HFFc6 (cell line): Measurements from ENCODE around the gene FMNL3. TPM values are rescaled to one million over a fixed set of nuclear protein-coding genes. Genes with fewer than 3 reads are reported as not detected.
"Not testable (repeated sequence)": the region's sequence is repeated elsewhere in the genome, so short reads cannot be mapped to it uniquely, and the experiment has no call there.

ENCODE experiments used
- DNase-seq: peaks from one replicate; pipeline ENCODE4 v3.0.0-alpha.2; 2018
- H3K27ac Mint-ChIP-seq: 2 replicates; pipeline ENCODE4 v1.8.0; 2020; ENCODE audit warnings: mild to moderate bottlenecking, mixed read lengths
- H3K27me3 Mint-ChIP-seq: 2 replicates; pipeline ENCODE4 v1.8.0; 2021; ENCODE audit warnings: mild to moderate bottlenecking, moderate library complexity, mixed read lengths; ENCODE audit not compliant: insufficient read depth
- H3K36me3 Mint-ChIP-seq: 2 replicates; pipeline ENCODE4 v1.8.0; 2021; ENCODE audit warnings: low read depth, mixed read lengths
- H3K4me1 Mint-ChIP-seq: 2 replicates; pipeline ENCODE4 v1.8.0; 2020; ENCODE audit warnings: low read depth, mixed read lengths
- H3K4me3 Mint-ChIP-seq: 2 replicates; pipeline ENCODE4 v1.8.0; 2020; ENCODE audit warnings: mild to moderate bottlenecking, moderate library complexity, mixed read lengths
- H3K9me3 Mint-ChIP-seq: 2 replicates; pipeline ENCODE4 v1.8.0; 2020; ENCODE audit warnings: mild to moderate bottlenecking, mixed read lengths
- total RNA-seq, 6 experiments: library from RNA; stranded (reverse); fragmentation: NEBNext Ultra II Directional; extraction: Animal tissue kit (Norgen Biotek cat#: 25700); gene quantifications; 2 replicates in 1 of 6; 3 replicates in 5 of 6; pipeline ENCODE4 v1.2.3, GENCODE V29; 2021
- TF ChIP-seq, protein P1 (sequence below): fragments of 200-600 bp; sonication (generic); IDR thresholded peaks from 2 replicates; pipeline ENCODE4 v1.5.0; 2021; ENCODE audit warnings: antibody characterized with exemption, mild to moderate bottlenecking

FMNL3 gene
- total RNA-seq, 6 experiments from 2014 or later: 15.8 to 21.8 (median 19.5) TPM

- TF ChIP-seq, protein P1, sequence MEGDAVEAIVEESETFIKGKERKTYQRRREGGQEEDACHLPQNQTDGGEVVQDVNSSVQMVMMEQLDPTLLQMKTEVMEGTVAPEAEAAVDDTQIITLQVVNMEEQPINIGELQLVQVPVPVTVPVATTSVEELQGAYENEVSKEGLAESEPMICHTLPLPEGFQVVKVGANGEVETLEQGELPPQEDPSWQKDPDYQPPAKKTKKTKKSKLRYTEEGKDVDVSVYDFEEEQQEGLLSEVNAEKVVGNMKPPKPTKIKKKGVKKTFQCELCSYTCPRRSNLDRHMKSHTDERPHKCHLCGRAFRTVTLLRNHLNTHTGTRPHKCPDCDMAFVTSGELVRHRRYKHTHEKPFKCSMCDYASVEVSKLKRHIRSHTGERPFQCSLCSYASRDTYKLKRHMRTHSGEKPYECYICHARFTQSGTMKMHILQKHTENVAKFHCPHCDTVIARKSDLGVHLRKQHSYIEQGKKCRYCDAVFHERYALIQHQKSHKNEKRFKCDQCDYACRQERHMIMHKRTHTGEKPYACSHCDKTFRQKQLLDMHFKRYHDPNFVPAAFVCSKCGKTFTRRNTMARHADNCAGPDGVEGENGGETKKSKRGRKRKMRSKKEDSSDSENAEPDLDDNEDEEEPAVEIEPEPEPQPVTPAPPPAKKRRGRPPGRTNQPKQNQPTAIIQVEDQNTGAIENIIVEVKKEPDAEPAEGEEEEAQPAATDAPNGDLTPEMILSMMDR: no peak
- Mint-ChIP-seq H3K36me3 (peaks cover 36% of the 10 kb centered on the region), H3K27ac (peak overlapping the region; percentile 41), H3K4me1 (peaks cover 54% of the 10 kb centered on the region), H3K27me3 (peaks cover 8% of the 10 kb centered on the region; the same call in 1 of the 2 replicates), H3K9me3 (no peaks in the 10 kb centered on the region), H3K4me3 (peak overlapping the region; percentile 49)
- no peak for DNase-seq
Observed at GRCh38 chr12:49744363-49744885, 37.2 kb upstream of the FMNL3 start.

DNA sequence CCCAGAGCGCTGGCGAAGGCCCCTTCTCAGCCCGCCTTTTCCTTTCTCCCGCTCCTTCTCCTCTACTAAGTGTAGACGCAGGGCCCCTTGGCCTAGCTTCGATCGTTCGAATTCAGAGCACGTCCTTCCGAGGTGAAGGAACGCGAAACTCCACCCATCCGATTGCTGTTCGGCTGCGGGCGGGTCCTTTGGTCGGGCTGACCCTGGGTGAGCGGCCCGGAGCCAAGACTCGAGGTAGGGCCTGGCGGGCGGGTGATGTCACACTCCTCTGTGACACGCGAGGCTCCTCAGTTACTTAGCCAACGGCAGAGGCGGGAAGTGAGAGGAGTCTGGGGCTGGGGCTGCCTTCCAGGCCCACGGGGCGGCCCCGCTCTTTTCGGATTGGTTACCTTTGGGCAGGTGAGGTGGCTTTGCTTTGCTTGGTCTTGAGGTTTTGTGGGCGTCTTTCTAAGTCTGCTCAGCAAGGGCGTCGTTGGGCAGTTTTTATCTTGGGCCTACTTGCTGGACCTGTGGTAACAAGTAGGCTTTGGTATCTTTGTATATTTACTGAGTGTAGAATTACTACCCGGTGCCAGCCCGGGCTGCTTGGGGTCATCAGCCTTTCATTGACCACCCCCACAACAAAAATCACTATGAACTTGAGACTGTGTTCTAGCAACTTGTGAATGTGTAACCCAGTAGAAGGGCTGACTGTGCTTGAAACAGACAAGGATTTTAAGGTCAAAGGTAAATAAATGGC, 34.8 kb upstream of the FMNL3 start:
- peak overlapping the region; percentile 99 for H3K4me3 Mint-ChIP-seq
- H3K4me1 Mint-ChIP-seq: peaks cover 62% of the 10 kb centered on the region
- TF ChIP-seq, protein P1: no peak
- peak overlapping the region; percentile 100 for H3K27ac Mint-ChIP-seq
- DNase-seq: peak; percentile 86
- H3K9me3 Mint-ChIP-seq: no peaks in the 10 kb centered on the region
- H3K36me3 Mint-ChIP-seq: peaks cover 36% of the 10 kb centered on the region
- peaks cover 6% of the 10 kb centered on the region; the same call in 1 of the 2 replicates for H3K27me3 Mint-ChIP-seq

DNA sequence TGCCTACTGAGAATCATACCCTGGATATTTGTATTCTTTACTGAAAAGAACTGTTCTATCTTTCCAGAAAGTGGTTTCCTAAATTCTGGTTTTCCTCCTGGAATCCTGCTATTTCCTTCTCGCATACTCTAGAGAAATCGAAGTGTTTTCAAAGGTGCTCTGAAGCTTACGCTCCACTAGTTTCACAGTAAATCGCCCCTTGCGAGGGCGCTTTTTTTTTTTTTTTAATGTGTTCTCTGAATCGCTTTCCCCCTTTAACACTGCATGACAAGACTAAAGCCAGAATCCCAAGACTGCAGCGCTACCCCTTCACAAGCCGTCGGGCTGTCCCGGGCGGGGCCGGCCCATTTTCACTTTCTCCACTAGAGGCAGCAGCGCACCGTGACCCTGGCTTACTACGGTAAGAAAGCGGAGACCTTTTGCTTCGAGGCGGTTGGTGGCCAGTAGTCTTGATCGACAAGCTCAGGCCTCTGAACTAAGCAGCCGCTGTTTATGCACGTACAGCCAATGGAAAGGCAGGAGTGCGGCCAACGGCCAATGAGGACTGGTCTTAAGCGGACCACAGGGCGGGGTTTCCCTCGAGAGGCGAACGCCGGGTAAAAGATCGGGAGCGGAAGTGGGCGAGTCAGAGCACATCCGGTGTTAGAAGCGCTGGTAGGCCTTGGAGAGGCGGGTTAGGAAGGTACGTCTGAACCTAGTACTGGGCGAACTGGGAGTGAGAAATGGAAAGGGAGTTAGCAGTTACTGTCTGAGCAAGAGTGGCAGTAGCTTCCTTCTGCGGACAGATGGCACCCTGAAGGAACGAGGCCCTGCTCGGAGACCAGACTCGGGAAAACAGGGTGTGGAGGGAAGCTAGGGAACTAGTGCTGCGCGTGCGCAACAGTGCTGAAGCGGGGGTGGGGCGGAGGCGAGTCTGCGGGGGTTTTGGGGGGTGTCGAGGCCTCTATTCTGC, 34.0 kb upstream of the FMNL3 start, which contains the start of gene TMBIM6:
TSS of gene TMBIM6 (plus strand) at position 628 of the 952 bp plus-strand sequence. CDS start 10,937 bp downstream, outside the sequence.
- Mint-ChIP-seq H3K9me3 (no peaks in the 10 kb centered on the region), H3K4me3 (peak within 1 kb of the TSS; percentile 99), H3K4me1 (peaks cover 54% of the 10 kb centered on the region), H3K36me3 (peaks cover 31% of the 10 kb centered on the region), H3K27me3 (peaks cover 4% of the 10 kb centered on the region; the same call in 1 of the 2 replicates), H3K27ac (peak within 1 kb of the TSS; percentile 100)
- TF ChIP-seq, protein P1: peak; percentile 94
- peak; percentile 100 for DNase-seq

- H3K4me3 Mint-ChIP-seq, H3K27ac Mint-ChIP-seq, DNase-seq, H3K27me3 Mint-ChIP-seq, H3K9me3 Mint-ChIP-seq: not testable (repeated sequence)
- Mint-ChIP-seq H3K36me3 (peaks cover 31% of the 10 kb centered on the region), H3K4me1 (peaks cover 54% of the 10 kb centered on the region)
Observed at GRCh38 chr12:49740277-49740676, 33.1 kb upstream of the FMNL3 start.

GRCh38 chr12:49738721-49739120, 31.5 kb upstream of the FMNL3 start:
- not testable (repeated sequence) for H3K27me3 Mint-ChIP-seq, H3K9me3 Mint-ChIP-seq, H3K4me3 Mint-ChIP-seq
- Mint-ChIP-seq H3K27ac (peak overlapping the region; percentile 67), H3K4me1 (peaks cover 39% of the 10 kb centered on the region), H3K36me3 (peaks cover 20% of the 10 kb centered on the region)
- DNase-seq: peak; percentile 48

- H3K27me3 Mint-ChIP-seq, H3K4me3 Mint-ChIP-seq: not testable (repeated sequence)
- peaks cover 22% of the 10 kb centered on the region for H3K4me1 Mint-ChIP-seq
Observed at GRCh38 chr12:49734900-49735299, 27.7 kb upstream of the FMNL3 start.

More at GRCh38 chr12:49734900-49735299, 27.7 kb upstream of the FMNL3 start:
- H3K9me3 Mint-ChIP-seq, H3K27ac Mint-ChIP-seq, DNase-seq, H3K36me3 Mint-ChIP-seq: not testable (repeated sequence)
